Endodermal cell (in vitro differentiated cells): ENCODE results near the gene KCNH5. TPM values are rescaled to one million over a fixed set of nuclear protein-coding genes. Genes with fewer than 3 reads are reported as not detected.

Experiments used
- DNase-seq: peaks from one replicate; pipeline ENCODE4 v3.0.0-alpha.2; 2017
- H3K27ac ChIP-seq: 2 replicates; pipeline ENCODE4 v1.5.1; 2013; ENCODE audit warnings: mild to moderate bottlenecking, low read depth, low read length, moderate library complexity
- H3K27me3 ChIP-seq: 2 replicates; pipeline ENCODE4 v1.6.1; 2013; ENCODE audit warnings: mild to moderate bottlenecking, low read length, moderate library complexity; ENCODE audit not compliant: insufficient read depth, control insufficient read depth, poor library complexity, severe bottlenecking
- H3K36me3 ChIP-seq: 2 replicates; pipeline ENCODE4 v1.7.0; 2013; ENCODE audit warnings: mild to moderate bottlenecking, low read length, moderate library complexity; ENCODE audit not compliant: control insufficient read depth, insufficient read depth
- H3K4me1 ChIP-seq: one replicate; pipeline ENCODE4 v1.7.0; 2013; ENCODE audit warnings: low read length; ENCODE audit not compliant: control insufficient read depth, insufficient read depth
- H3K4me3 ChIP-seq: 2 replicates; pipeline ENCODE4 v1.5.1; 2013; ENCODE audit warnings: mild to moderate bottlenecking, low read length, moderate library complexity
- H3K9ac ChIP-seq: 2 replicates; pipeline ENCODE4 v1.6.1; 2013; ENCODE audit warnings: mild to moderate bottlenecking, low read length, moderate library complexity; ENCODE audit not compliant: poor library complexity, severe bottlenecking; ENCODE audit errors: extremely low read depth
- H3K9me3 ChIP-seq: 2 replicates; pipeline ENCODE4 v1.6.1; 2013; ENCODE audit warnings: mild to moderate bottlenecking, low read length, moderate library complexity; ENCODE audit not compliant: control insufficient read depth
- H3K27ac Mint-ChIP-seq: 2 replicates; pipeline ENCODE4 v1.8.0; 2020; ENCODE audit warnings: mixed read lengths
- H3K27me3 Mint-ChIP-seq: 2 replicates; pipeline ENCODE4 v1.8.0; 2021; ENCODE audit warnings: mild to moderate bottlenecking, mixed read lengths; ENCODE audit not compliant: insufficient read depth
- H3K36me3 Mint-ChIP-seq: 2 replicates; pipeline ENCODE4 v1.8.0; 2020; ENCODE audit warnings: low read depth, mixed read lengths
- H3K4me1 Mint-ChIP-seq: 2 replicates; pipeline ENCODE4 v1.8.0; 2020; ENCODE audit warnings: mixed read lengths
- H3K4me3 Mint-ChIP-seq: 2 replicates; pipeline ENCODE4 v1.8.0; 2020; ENCODE audit warnings: mild to moderate bottlenecking, moderate library complexity, mixed read lengths
- H3K9me3 Mint-ChIP-seq: 2 replicates; pipeline ENCODE4 v1.8.0; 2020; ENCODE audit warnings: mild to moderate bottlenecking, mixed read lengths
- WGBS, 2 experiments: methylation state at CpG; one replicate each; pipeline versions ENCODE4 v1.1.5 to v1.1.7; 2013; ENCODE audit warnings: missing lambda C conversion rate in 2 of 2, mixed read lengths in 1 of 2; ENCODE audit not compliant: insufficient coverage in 1 of 2, insufficient read length in 1 of 2; 5-methylcytosine and 5-hydroxymethylcytosine counted together
- total RNA-seq, 2 donors: library from RNA; stranded (reverse); fragmentation: NEBNext Ultra II Directional in 1 of 2; extraction: Animal tissue kit (Norgen Biotek cat#: 25700) in 1 of 2; gene quantifications; 2 replicates in 1 of 2; 3 replicates in 1 of 2; pipeline ENCODE4 v1.2.1, GENCODE V29; 2021
- TF ChIP-seq, protein P1 (sequence below): fragments of 200-600 bp; sonication (generic); conservative IDR thresholded peaks from 2 replicates; pipeline ENCODE4 v1.5.0; 2021; ENCODE audit warnings: antibody characterized with exemption, mild to moderate bottlenecking

KCNH5 gene
- total RNA-seq, 2 donors from 2014 or later, result 2.5 to 3.9 TPM

GRCh38 chr14:62743560-62743959 lies 301.7 kb downstream of the KCNH5 start:
- no peak for DNase-seq
- H3K27ac Mint-ChIP-seq, result no peak overlapping the region
- Histone ChIP-seq H3K4me1 (peaks cover 3% of the 10 kb centered on the region), H3K36me3 (no peaks in the 10 kb centered on the region), H3K4me3 (no peak overlapping the region), H3K9me3 (peaks cover 10% of the 10 kb centered on the region), H3K9ac (no peak overlapping the region), H3K27ac (no peak overlapping the region), H3K27me3 (no peaks in the 10 kb centered on the region)
- H3K4me3 Mint-ChIP-seq, result no peak overlapping the region
- TF ChIP-seq, protein P1, sequence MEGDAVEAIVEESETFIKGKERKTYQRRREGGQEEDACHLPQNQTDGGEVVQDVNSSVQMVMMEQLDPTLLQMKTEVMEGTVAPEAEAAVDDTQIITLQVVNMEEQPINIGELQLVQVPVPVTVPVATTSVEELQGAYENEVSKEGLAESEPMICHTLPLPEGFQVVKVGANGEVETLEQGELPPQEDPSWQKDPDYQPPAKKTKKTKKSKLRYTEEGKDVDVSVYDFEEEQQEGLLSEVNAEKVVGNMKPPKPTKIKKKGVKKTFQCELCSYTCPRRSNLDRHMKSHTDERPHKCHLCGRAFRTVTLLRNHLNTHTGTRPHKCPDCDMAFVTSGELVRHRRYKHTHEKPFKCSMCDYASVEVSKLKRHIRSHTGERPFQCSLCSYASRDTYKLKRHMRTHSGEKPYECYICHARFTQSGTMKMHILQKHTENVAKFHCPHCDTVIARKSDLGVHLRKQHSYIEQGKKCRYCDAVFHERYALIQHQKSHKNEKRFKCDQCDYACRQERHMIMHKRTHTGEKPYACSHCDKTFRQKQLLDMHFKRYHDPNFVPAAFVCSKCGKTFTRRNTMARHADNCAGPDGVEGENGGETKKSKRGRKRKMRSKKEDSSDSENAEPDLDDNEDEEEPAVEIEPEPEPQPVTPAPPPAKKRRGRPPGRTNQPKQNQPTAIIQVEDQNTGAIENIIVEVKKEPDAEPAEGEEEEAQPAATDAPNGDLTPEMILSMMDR, result no peak
- WGBS, 2 experiments, result 80 to 84% methylated on average over 1 to 2 of the region's 2 CpGs
- H3K9me3 Mint-ChIP-seq, result peaks cover 3% of the 10 kb centered on the region
- H3K36me3 Mint-ChIP-seq, result peaks cover 5% of the 10 kb centered on the region
- H3K27me3 Mint-ChIP-seq, result no peaks in the 10 kb centered on the region
- peaks cover 24% of the 10 kb centered on the region for H3K4me1 Mint-ChIP-seq

GRCh38 chr14:62743118-62743517 lies 302.1 kb downstream of the KCNH5 start:
- peaks cover 3% of the 10 kb centered on the region for H3K4me1 ChIP-seq
- H3K4me3 Mint-ChIP-seq, result no peak overlapping the region
- no peak overlapping the region for H3K27ac Mint-ChIP-seq
- H3K27me3 ChIP-seq, result no peaks in the 10 kb centered on the region
- no peaks in the 10 kb centered on the region for H3K36me3 ChIP-seq
- H3K27ac ChIP-seq, result no peak overlapping the region
- WGBS, 2 experiments, result 97 to 100% methylated on average over 2 to 4 of the region's 4 CpGs
- no peaks in the 10 kb centered on the region for H3K27me3 Mint-ChIP-seq
- peaks cover 14% of the 10 kb centered on the region for H3K9me3 ChIP-seq
- no peak overlapping the region for H3K9ac ChIP-seq
- H3K4me3 ChIP-seq, result no peak overlapping the region
- TF ChIP-seq, protein P1, result no peak
- peaks cover 3% of the 10 kb centered on the region for H3K36me3 Mint-ChIP-seq
- H3K9me3 Mint-ChIP-seq, result peaks cover 3% of the 10 kb centered on the region
- H3K4me1 Mint-ChIP-seq, result peaks cover 24% of the 10 kb centered on the region
- DNase-seq, result no peak

- H3K9me3 Mint-ChIP-seq, result peaks cover 16% of the 10 kb centered on the region
- H3K27me3 ChIP-seq, result no peaks in the 10 kb centered on the region
- no peak overlapping the region for H3K9ac ChIP-seq
- no peak overlapping the region for H3K27ac ChIP-seq
- H3K4me1 Mint-ChIP-seq, result peaks cover 24% of the 10 kb centered on the region
- peaks cover 13% of the 10 kb centered on the region for H3K36me3 Mint-ChIP-seq
- no peak overlapping the region for H3K4me3 ChIP-seq
- no peaks in the 10 kb centered on the region for H3K27me3 Mint-ChIP-seq
- no peak for DNase-seq
- H3K9me3 ChIP-seq, result peaks cover 40% of the 10 kb centered on the region
- TF ChIP-seq, protein P1, result no peak
- no peak overlapping the region for H3K4me3 Mint-ChIP-seq
- peaks cover 3% of the 10 kb centered on the region for H3K4me1 ChIP-seq
- no peaks in the 10 kb centered on the region for H3K36me3 ChIP-seq
- peak overlapping the region; percentile 36 for H3K27ac Mint-ChIP-seq
- 92% methylated on average over 3 of the region's 3 CpGs; no CpG with 5 or more reads in 1 of the 2 experiments for WGBS, 2 experiments
Measured at GRCh38 chr14:62739647-62740046, 305.6 kb downstream of the KCNH5 start.
